DMS114 treated with DMSO at 0.1 percent for 48 hours (cell line): ENCODE data around the gene ANO6.
"Not testable (repeated sequence)": the region's sequence is repeated elsewhere in the genome, so short reads cannot be mapped to it uniquely, and the experiment has no call there.

Experiments used
- DNase-seq: peaks from one replicate; lab custom pipeline; 2025; ENCODE audit not compliant: unreplicated experiment; lab: John Stamatoyannopoulos, UW

ANO6 gene

GRCh38 chr12:45235087-45236025 is 19.5 kb downstream of the ANO6 start:
- no peak for DNase-seq

GRCh38 chr12:45236383-45236782 is 20.5 kb downstream of the ANO6 start:
- DNase-seq: not testable (repeated sequence)

- DNase-seq: no peak
Measured at GRCh38 chr12:45242180-45242579, 26.3 kb downstream of the ANO6 start.

- DNase-seq: no peak
Measured at GRCh38 chr12:45243963-45244362, 28.1 kb downstream of the ANO6 start.

GRCh38 chr12:45244561-45245343 is 28.9 kb downstream of the ANO6 start:
- DNase-seq: no peak

GRCh38 chr12:45246236-45246635 is 30.3 kb downstream of the ANO6 start:
- no peak for DNase-seq

GRCh38 chr12:45247589-45247988 is 31.7 kb downstream of the ANO6 start:
- no peak for DNase-seq

GRCh38 chr12:45248095-45248494 is 32.2 kb downstream of the ANO6 start:
- DNase-seq: no peak

- no peak for DNase-seq
Measured at GRCh38 chr12:45254254-45254653, 38.4 kb downstream of the ANO6 start.

GRCh38 chr12:45256721-45257120 is 40.8 kb downstream of the ANO6 start:
- DNase-seq: no peak

- no peak for DNase-seq
Measured at GRCh38 chr12:45257185-45257930, 41.5 kb downstream of the ANO6 start.

GRCh38 chr12:45259675-45260074 is 43.8 kb downstream of the ANO6 start:
- no peak for DNase-seq

- DNase-seq: no peak
Measured at GRCh38 chr12:45260104-45260815, 44.4 kb downstream of the ANO6 start.

GRCh38 chr12:45260854-45261253 is 45.0 kb downstream of the ANO6 start:
- DNase-seq: no peak

- not testable (repeated sequence) for DNase-seq
Measured at GRCh38 chr12:45262185-45262584, 46.3 kb downstream of the ANO6 start.

- DNase-seq: no peak
Measured at GRCh38 chr12:45263587-45263986, 47.7 kb downstream of the ANO6 start.

- no peak for DNase-seq
Measured at GRCh38 chr12:45268672-45269411, 52.9 kb downstream of the ANO6 start.

GRCh38 chr12:45269412-45269751 is 53.5 kb downstream of the ANO6 start:
- no peak for DNase-seq

- DNase-seq: no peak
Measured at GRCh38 chr12:45270951-45271350, 55.1 kb downstream of the ANO6 start.

- no peak for DNase-seq
Measured at GRCh38 chr12:45273717-45274271, 57.9 kb downstream of the ANO6 start.
